Stomach (tissue), 19 donors: Measurements from ENCODE around the gene DYNC1LI2. TPM values are rescaled to one million over a fixed set of nuclear protein-coding genes. Genes with fewer than 3 reads are reported as not detected.
"Not testable (repeated sequence)": the region's sequence is repeated elsewhere in the genome, so short reads cannot be mapped to it uniquely, and the experiment has no call there.

ENCODE experiments used
- DNase-seq, 2 donors: peaks; one replicate each; pipeline versions ENCODE4 v3.0.0 to v3.0.0-alpha.2; 2013 to 2019
- H3K27ac ChIP-seq, 5 donors: fragments of 200-600 bp in 4 of 5; sonication (generic) in 4 of 5; one replicate each; pipeline ENCODE4 v1.5.1; 2013 to 2019; ENCODE audit warnings: mild to moderate bottlenecking in 1 of 5, moderate library complexity in 1 of 5
- H3K27me3 ChIP-seq, 3 donors: fragments of 200-600 bp; sonication (generic); one replicate each; pipeline ENCODE4 v1.5.1; 2017 to 2019; ENCODE audit warnings: mixed run types in 1 of 3
- H3K36me3 ChIP-seq, 4 donors: fragments of 200-600 bp; sonication (generic); 1 replicate in 3 of 4; 2 replicates in 1 of 4; pipeline ENCODE4 v1.5.1; 2016 to 2019
- H3K4me1 ChIP-seq, 4 donors: fragments of 200-600 bp; sonication (generic); one replicate each; pipeline ENCODE4 v1.5.1; 2016 to 2019
- H3K4me3 ChIP-seq, 4 donors: fragments of 200-600 bp; sonication (generic) in 3 of 4; one replicate each; pipeline ENCODE4 v1.5.1; 2016 to 2019; ENCODE audit warnings: mild to moderate bottlenecking in 1 of 4
- H3K9me3 ChIP-seq, 4 donors: fragments of 200-600 bp; sonication (generic); one replicate each; pipeline ENCODE4 v1.5.1; 2016 to 2019
- CTCF ChIP-seq, 7 experiments: fragments of 450-650 bp in 4 of 7; fragments of 200-600 bp in 3 of 7; sonication (generic) in 3 of 7; IDR thresholded peaks; one replicate each; pipeline ENCODE4 v1.5.1; 2016 to 2019; ENCODE audit warnings: antibody characterized with exemption in 7 of 7, control low read depth in 2 of 7, mild to moderate bottlenecking in 1 of 7
- EP300 ChIP-seq: sonication (generic); formaldehyde crosslinking; IDR thresholded peaks from one replicate; pipeline ENCODE4 v1.6.1; 2017; ENCODE audit warnings: antibody characterized with exemption
- POLR2A ChIP-seq, 4 donors: fragments of 450-650 bp; IDR thresholded peaks; one replicate each; pipeline ENCODE4 v1.6.1; 2016; ENCODE audit warnings: antibody characterized with exemption in 4 of 4, control low read depth in 2 of 4, mild to moderate bottlenecking in 1 of 4, moderate library complexity in 1 of 4
- POLR2AphosphoS5 ChIP-seq, 3 donors: sonication (generic); formaldehyde crosslinking; IDR thresholded peaks; one replicate each; pipeline ENCODE4 v1.6.1; 2016; ENCODE audit warnings: antibody characterized with exemption in 3 of 3
- WGBS, 5 donors: extraction: QIAGEN DNeasy Blood & Tissue Kit in 3 of 5; methylation state at CpG; one replicate each; pipeline versions ENCODE4 v1.1.5 to v1.1.7; 2013 to 2018; 5-methylcytosine and 5-hydroxymethylcytosine counted together
- intact Hi-C: fragments of 100-400 bp; cut with DNase I; formaldehyde crosslinking; loops from one replicate; pipeline ENCODE4 v1.15.1; 2023; ENCODE audit warnings: low total_unique reads
- long read RNA-seq, 10 donors: transcript quantifications; one replicate each; lab custom pipeline, GENCODE V29; 2026
- polyA plus RNA-seq, 3 donors: library from polyadenylated mRNA; stranded (reverse); fragments of 200-250 nt; gene quantifications; one replicate each; pipeline ENCODE4 v1.2.3, GENCODE V29; 2013
- total RNA-seq, 5 donors: library from RNA; depleted of rRNA; stranded (reverse); fragments of >200 nt; gene quantifications; one replicate each; pipeline versions ENCODE4 v1.1.0 to v1.2.3, GENCODE V29; 2014 to 2016
- donor health status: healthy with polysubstance abuse.
- donor health status: Bipolar disorder and iron deficiency.
- donor health status: healthy.

DYNC1LI2 gene
- total RNA-seq: 100 to 1,000 TPM in 4 of 5 donors, 10 to 100 TPM in 1; 53.1 to 264 (median 211) TPM
- polyA plus RNA-seq: 10 to 100 TPM; 34.5 to 67.4 (median 51.6) TPM
- long read RNA-seq, donor 1, full-length matches to known transcripts: 8 of 15 reads
- long read RNA-seq, donor 1, partial matches to known transcripts: 7 of 15 reads
- long read RNA-seq, donor 1, other reads (novel, unspliced or antisense): 0 of 15 reads
- long read RNA-seq, donor 2, full-length matches to known transcripts: 16 of 28 reads
- long read RNA-seq, donor 2, partial matches to known transcripts: 12 of 28 reads
- long read RNA-seq, donor 2, other reads (novel, unspliced or antisense): 0 of 28 reads
- long read RNA-seq, donor 3, full-length matches to known transcripts: 12 of 12 reads
- long read RNA-seq, donor 3, partial matches to known transcripts: 0 of 12 reads
- long read RNA-seq, donor 3, other reads (novel, unspliced or antisense): 0 of 12 reads
- long read RNA-seq, donor 4, full-length matches to known transcripts: 1 of 1 reads
- long read RNA-seq, donor 4, partial matches to known transcripts: 0 of 1 reads
- long read RNA-seq, donor 4, other reads (novel, unspliced or antisense): 0 of 1 reads
- long read RNA-seq, donor 5, full-length matches to known transcripts: 22 of 22 reads
- long read RNA-seq, donor 5, partial matches to known transcripts: 0 of 22 reads
- long read RNA-seq, donor 5, other reads (novel, unspliced or antisense): 0 of 22 reads
- long read RNA-seq, donor 6, full-length matches to known transcripts: 32 of 56 reads
- long read RNA-seq, donor 6, partial matches to known transcripts: 24 of 56 reads
- long read RNA-seq, donor 6, other reads (novel, unspliced or antisense): 0 of 56 reads
- long read RNA-seq, donor 7, full-length matches to known transcripts: 22 of 22 reads
- long read RNA-seq, donor 7, partial matches to known transcripts: 0 of 22 reads
- long read RNA-seq, donor 7, other reads (novel, unspliced or antisense): 0 of 22 reads
- long read RNA-seq, donor 8, full-length matches to known transcripts: 20 of 20 reads
- long read RNA-seq, donor 8, partial matches to known transcripts: 0 of 20 reads
- long read RNA-seq, donor 8, other reads (novel, unspliced or antisense): 0 of 20 reads
- long read RNA-seq, donor 9, full-length matches to known transcripts: 9 of 17 reads
- long read RNA-seq, donor 9, partial matches to known transcripts: 8 of 17 reads
- long read RNA-seq, donor 9, other reads (novel, unspliced or antisense): 0 of 17 reads
- long read RNA-seq, donor 10, full-length matches to known transcripts: 13 of 27 reads
- long read RNA-seq, donor 10, partial matches to known transcripts: 14 of 27 reads
- long read RNA-seq, donor 10, other reads (novel, unspliced or antisense): 0 of 27 reads

GRCh38 chr16:66751303-66751991 lies at the start of gene DYNC1LI2:
Gene DYNC1LI2 (minus strand): TSS chr16:66751609. CDS start chr16:66751591, 18 bp downstream.
- DNase-seq: peak; percentile 78 to 93
- Histone ChIP-seq H3K27ac (peak within 1 kb of the TSS; percentile 87 to 99 (median 94)), H3K4me3 (peak within 1 kb of the TSS; percentile 73 to 99 (median 90)), H3K9me3 (no peaks in the 10 kb centered on the region), H3K4me1 (peaks cover 32 to 56% (median 41%) of the 10 kb centered on the region in 4 donors), H3K27me3 (no peaks in the 10 kb centered on the region), H3K36me3 (peaks cover 13 to 29% (median 28%) of the 10 kb centered on the region in 4 donors)
- intact Hi-C loops: no loop called here
- TF ChIP-seq CTCF (IDR thresholded peaks at IDR 0.05): peak in 5 of 7 experiments; percentile 33 to 95 (median 73)
- no peak for TF ChIP-seq POLR2AphosphoS5 (IDR thresholded peaks at IDR 0.05)
- 0 to 2% (median 1%) methylated on average over 21 to 90 of the region's 90 CpGs for WGBS, 5 donors

GRCh38 chr16:66800856-66801255 lies 49.4 kb upstream of the DYNC1LI2 start:
- Histone ChIP-seq H3K36me3 (peaks cover 20 to 51% (median 50%) of the 10 kb centered on the region in 4 donors), H3K27ac (no peak overlapping the region), H3K4me3 (no peak overlapping the region), H3K27me3 (no peaks in the 10 kb centered on the region), H3K4me1 (no peaks in the 10 kb centered on the region), H3K9me3 (no peaks in the 10 kb centered on the region)
- DNase-seq: no peak
- TF ChIP-seq EP300 (no peak), POLR2A (IDR thresholded peaks at IDR 0.05) (no peak), POLR2AphosphoS5 (IDR thresholded peaks at IDR 0.05) (no peak), CTCF (IDR thresholded peaks at IDR 0.05) (no peak)
- 93 to 100% (median 94%) methylated on average over 1 to 19 of the region's 19 CpGs for WGBS, 5 donors
- intact Hi-C loops: no loop called here

GRCh38 chr16:66798161-66798560 lies 46.8 kb upstream of the DYNC1LI2 start:
- H3K27me3 ChIP-seq: no peaks in the 10 kb centered on the region

GRCh38 chr16:66793984-66794383 lies 42.6 kb upstream of the DYNC1LI2 start:
- 83 to 85% (median 83%) methylated on average over 6 of the region's 6 CpGs for WGBS, 5 donors
- H3K36me3 ChIP-seq, H3K27ac ChIP-seq, H3K27me3 ChIP-seq, H3K4me1 ChIP-seq, H3K4me3 ChIP-seq, DNase-seq, intact Hi-C loops, H3K9me3 ChIP-seq: not testable (repeated sequence)

More at GRCh38 chr16:66798161-66798560, 46.8 kb upstream of the DYNC1LI2 start:
- intact Hi-C loops: no loop called here
- Histone ChIP-seq H3K4me1 (no peaks in the 10 kb centered on the region), H3K27ac (no peak overlapping the region), H3K36me3 (peaks cover 0 to 24% (median 24%) of the 10 kb centered on the region in 4 donors), H3K9me3 (no peaks in the 10 kb centered on the region), H3K4me3 (no peak overlapping the region)
- TF ChIP-seq POLR2A (IDR thresholded peaks at IDR 0.05) (no peak), CTCF (IDR thresholded peaks at IDR 0.05) (no peak), POLR2AphosphoS5 (IDR thresholded peaks at IDR 0.05) (no peak), EP300 (no peak)
- DNase-seq: no peak
- whole genome bisulfite sequencing, 5 donors: 82 to 90% (median 83%) methylated on average over 2 of the region's 2 CpGs
